Skin of body (tissue), 2 donors: ENCODE data around the gene PPCS. TPM values are rescaled to one million over a fixed set of nuclear protein-coding genes. Genes with fewer than 3 reads are reported as not detected.
"Not testable (repeated sequence)": the region's sequence is repeated elsewhere in the genome, so short reads cannot be mapped to it uniquely, and the experiment has no call there.

ENCODE experiments used
- DNase-seq: peaks from one replicate; lab custom pipeline; 2025; lab: John Stamatoyannopoulos, UW
- total RNA-seq: library from RNA; depleted of rRNA; stranded (reverse); fragments of >200 nt; gene quantifications from one replicate; pipeline ENCODE4 v1.2.3, GENCODE V29; 2014

The PPCS gene
- total RNA-seq, 1 donor from 2014 or later = 26.3 TPM

GRCh38 chr1:42450061-42450460, 6.3 kb upstream of the PPCS start:
- DNase-seq = no peak

DNA sequence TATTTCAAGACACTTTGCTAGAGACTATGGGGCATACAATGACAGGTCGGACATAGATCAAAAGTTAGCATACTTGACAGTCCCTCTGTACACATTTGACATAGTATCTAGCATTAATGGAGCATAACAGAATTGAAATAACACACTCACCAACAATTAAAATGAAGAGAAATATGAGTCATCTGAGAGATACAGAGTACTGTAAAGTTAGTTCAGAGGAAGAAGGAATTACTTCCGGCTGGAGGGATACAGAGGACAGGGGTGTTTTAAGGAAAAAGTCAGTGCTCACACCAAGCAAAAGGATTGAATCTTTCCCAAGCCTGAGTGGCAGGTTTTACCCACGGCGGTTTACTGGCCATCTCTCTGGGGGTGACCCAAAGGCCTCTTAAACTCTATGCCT, 3.0 kb upstream of the PPCS start:
- DNase-seq = no peak

GRCh38 chr1:42454403-42454802, 1.9 kb upstream of the PPCS start:
- DNase-seq = no peak

DNA sequence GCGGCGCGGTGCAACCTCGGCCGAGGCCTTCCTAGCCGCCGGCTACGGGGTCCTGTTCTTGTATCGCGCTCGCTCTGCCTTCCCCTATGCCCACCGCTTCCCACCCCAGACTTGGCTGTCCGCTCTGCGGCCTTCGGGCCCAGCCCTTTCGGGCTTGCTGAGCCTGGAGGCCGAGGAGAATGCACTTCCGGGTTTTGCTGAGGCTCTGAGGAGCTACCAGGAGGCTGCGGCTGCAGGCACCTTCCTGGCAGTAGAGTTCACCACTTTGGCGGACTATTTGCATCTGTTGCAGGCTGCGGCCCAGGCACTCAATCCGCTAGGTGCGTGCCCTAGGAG, 379 bp downstream of the PPCS start:
- peak; percentile 33 for DNase-seq

DNA sequence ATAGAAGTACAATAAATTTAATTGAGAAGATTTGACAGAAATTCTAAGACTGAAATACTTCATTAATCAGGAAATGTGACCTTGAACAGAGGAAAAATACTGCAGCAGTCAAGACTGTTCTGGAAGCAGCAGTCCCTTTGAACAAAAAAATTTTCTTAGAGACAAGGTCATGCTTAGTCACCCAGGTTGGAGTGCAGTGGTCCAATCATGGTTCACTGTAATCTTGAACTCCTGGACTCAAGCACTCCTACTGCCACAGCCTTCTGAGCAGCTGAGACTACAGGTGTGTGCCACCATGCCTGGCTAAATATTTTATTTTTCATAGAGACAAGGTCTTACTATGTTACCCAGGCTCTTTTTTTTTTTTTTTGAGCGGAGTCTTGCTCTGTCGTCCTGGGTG, 4.9 kb downstream of the PPCS start:
- DNase-seq = no peak

GRCh38 chr1:42462828-42463763, 6.8 kb downstream of the PPCS start, which contains the start of gene CCDC30:
CCDC30 (plus strand) TSS chr1:42463286; CDS start chr1:42480552, 17,266 bp downstream.
- peak; percentile 99 for DNase-seq

DNA sequence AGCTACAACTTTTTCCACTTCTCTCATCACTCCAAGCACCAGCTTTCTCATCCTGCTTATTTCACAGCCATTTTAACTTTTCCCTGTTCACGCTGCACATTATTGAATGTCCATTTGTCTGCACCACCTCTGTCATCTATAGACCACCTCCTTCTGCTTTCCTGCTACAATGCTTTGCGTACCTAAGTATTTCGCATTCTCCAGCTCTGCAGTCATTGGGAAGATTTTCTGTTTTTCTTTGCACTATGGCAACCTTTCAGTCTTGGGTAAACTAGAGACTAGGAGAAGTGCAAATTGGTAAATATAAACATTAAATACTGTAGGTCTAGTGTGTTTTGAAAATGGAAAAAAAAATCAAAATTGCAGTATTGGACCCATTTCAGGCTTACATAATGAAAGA, 7.6 kb downstream of the PPCS start:
- DNase-seq = no peak

DNA sequence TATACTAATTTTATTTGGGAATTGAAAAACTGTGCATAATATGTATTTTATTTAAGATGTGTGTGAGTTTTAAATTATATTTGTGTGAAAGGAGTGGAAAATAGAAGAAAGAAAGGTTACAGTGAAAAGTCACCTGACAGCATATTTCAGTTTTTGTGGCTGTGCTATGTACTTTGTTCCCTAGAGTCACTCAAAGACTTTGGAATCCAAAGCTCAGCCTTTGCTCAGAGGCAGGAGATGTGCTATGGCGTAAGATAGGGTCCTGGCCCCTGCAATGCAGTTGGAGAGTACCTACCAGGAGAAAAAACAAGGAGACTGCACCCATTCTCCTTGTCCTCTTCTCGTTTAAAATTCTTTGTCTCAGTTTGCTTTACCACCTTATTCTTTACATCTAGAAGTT, 9.7 kb downstream of the PPCS start:
- DNase-seq = no peak

GRCh38 chr1:42469727-42470126, 13.4 kb downstream of the PPCS start:
- no peak for DNase-seq

DNA sequence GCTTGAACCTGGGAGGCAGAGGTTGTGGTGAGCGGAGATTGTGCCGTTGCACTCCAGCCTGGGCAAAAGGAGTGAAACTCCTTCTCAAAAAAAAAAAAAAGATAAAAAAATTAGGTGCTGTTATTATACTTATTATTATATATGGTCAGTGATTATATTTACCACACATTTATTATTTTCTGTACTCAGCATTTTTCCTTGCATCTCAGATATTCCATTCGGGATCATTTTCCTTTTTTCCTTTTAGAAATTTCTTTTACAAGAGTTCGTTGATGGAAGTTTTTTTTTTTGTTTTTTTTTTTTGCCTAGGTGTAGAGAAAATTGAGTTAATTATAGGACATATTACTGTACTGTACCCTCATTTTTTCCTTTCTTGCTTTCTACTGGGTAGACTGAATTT, 20.3 kb downstream of the PPCS start:
- no peak for DNase-seq

- DNase-seq = not testable (repeated sequence)
Observed at GRCh38 chr1:42477354-42477753, 21.0 kb downstream of the PPCS start.

DNA sequence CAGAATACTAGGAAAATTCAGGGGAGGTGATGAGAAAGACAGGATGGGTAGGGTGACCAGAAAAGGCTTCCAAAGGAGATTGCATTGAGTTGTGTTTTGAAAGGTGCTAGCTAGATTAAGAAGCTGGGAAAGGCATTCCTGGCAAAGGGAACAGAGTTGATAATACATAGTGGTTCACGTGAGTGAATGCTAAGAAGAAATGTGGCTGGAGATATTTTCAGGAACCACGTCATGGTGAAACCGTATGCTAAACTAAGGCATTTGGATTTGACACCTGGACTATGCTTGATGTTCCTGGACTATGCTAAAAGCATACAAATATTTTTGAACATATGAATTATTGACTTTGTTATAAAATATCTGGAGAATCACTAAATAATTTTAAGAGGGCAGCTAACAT, 21.4 kb downstream of the PPCS start:
- DNase-seq = no peak

DNA sequence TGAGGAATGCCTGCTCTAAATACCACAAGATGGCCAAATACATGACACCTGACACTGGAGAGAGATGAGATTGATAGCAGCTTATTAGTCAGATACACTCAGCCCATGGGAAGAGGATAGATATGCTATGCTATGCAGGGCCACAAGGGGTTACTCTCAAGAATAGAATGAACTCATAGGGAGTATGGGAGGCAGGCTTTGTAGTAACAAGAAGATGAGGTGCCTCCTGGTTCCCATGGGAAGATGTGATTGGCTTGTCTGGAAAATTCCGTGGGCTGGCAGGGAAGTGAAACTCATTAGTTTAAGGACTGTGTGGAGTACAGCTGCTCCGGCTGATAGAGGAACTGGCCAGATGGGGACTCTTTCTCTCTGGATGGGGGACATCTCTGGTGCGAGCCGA, 23.3 kb downstream of the PPCS start:
- no peak for DNase-seq

- no peak for DNase-seq
Observed at GRCh38 chr1:42480921-42481320, 24.6 kb downstream of the PPCS start.

DNA sequence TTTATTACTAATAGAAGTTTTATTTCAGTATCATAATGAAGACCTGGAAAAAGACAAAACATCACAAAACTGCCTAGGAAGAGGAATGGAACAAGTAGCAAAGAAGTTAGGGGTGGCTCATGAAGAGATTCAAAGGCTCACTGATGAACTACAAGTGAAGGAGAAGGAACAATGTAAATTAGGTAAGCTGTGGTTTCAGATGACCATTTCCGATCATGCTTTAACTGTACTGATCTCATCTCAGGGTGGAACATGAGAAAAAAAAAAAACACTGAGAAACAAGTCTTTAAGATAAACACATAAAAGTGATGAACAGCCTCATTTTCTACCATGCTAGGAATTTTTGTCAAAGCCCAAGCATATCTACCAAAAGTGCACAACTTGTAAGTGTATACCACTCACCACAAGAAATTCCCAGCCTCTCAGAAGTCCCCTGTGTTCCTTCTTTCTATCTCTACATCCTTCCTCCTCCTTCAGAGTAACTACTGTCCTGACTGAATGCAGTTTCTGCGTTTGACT, 26.4 kb downstream of the PPCS start:
- DNase-seq = no peak

- peak; percentile 45 for DNase-seq
Observed at GRCh38 chr1:42484382-42484781, 28.0 kb downstream of the PPCS start.

DNA sequence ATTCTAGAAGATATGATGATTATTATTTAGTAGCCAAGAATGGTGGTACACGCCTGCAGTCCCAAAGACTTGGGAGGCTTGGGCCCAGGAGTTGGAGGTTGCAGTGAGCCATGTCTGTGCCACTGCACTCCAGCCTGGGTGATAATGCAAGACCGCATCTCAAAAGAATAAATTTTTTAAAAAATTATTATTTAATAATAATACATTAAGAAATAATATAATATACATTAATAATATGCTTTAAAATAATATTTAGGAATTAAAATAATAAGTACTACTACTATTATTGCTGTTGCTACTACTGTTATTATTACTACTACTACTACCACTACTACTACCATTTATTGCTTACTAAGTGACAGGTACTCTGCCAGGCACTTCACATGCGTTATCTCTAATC, 33.9 kb downstream of the PPCS start:
- DNase-seq = no peak

- not testable (repeated sequence) for DNase-seq
Observed at GRCh38 chr1:42502031-42502430, 45.7 kb downstream of the PPCS start.

DNA sequence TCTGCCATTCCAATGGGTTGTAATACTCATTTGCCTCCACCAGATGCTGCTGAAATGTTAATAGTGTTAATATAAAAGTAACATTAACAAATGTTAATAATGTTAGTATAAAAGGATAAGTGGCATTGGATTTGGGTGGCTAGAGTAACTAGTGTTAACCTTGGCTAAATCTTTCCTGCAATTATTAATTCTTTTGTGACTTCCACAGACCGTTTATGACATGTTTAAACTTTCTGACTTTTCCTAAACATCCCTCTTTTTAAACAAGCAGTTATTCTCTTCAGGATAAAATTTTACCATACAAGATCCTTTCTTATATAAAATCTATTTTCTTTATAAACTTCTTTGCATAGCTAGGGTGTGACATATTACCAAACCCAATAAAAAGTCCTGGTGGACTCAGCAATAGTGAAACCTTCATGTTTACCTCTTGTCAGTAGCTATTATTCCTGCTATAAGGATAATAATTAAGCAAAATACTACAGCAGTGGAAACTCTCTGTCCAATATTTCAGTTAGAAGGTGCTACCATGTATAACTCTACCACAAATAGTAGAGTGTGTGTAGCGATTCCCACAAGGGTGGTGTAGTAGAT, 48.3 kb downstream of the PPCS start:
- DNase-seq = no peak

- no peak for DNase-seq
Observed at GRCh38 chr1:42506576-42506975, 50.2 kb downstream of the PPCS start.
